Colonic mucosa (tissue), 4 donors: Measurements from ENCODE around the gene FHOD1. TPM values are rescaled to one million over a fixed set of nuclear protein-coding genes. Genes with fewer than 3 reads are reported as not detected.

ENCODE experiments used
- DNase-seq: peaks from one replicate; pipeline ENCODE4 v3.0.0-alpha.2; 2020
- H3K27ac ChIP-seq: fragments of 200-600 bp; one replicate; pipeline ENCODE4 v1.8.0; 2021
- H3K27me3 ChIP-seq: fragments of 200-600 bp; one replicate; pipeline ENCODE4 v1.8.0; 2021
- H3K36me3 ChIP-seq: fragments of 200-600 bp; one replicate; pipeline ENCODE4 v1.8.0; 2021
- H3K4me1 ChIP-seq: fragments of 200-600 bp; one replicate; pipeline ENCODE4 v1.8.0; 2021; ENCODE audit warnings: mild to moderate bottlenecking
- H3K4me3 ChIP-seq: fragments of 200-600 bp; one replicate; pipeline ENCODE4 v1.8.0; 2021
- H3K9ac ChIP-seq, 2 donors: one replicate each; pipeline ENCODE4 v1.7.0; 2013; ENCODE audit warnings: control low read depth in 2 of 2, low read depth in 2 of 2, low read length in 2 of 2
- H3K9me3 ChIP-seq: fragments of 200-600 bp; one replicate; pipeline ENCODE4 v1.8.0; 2021
- CTCF ChIP-seq: fragments of 200-600 bp; IDR thresholded peaks from one replicate; pipeline ENCODE4 v1.8.0; 2022; ENCODE audit warnings: antibody characterized with exemption, mild to moderate bottlenecking
- intact Hi-C: fragments of 100-400 bp; cut with DNase I; formaldehyde crosslinking; loops from one replicate; pipeline ENCODE4 v1.14.1; 2022
- total RNA-seq, 2 donors: library from RNA; stranded (reverse); fragmentation: NEBNext Ultra II Directional in 1 of 2; extraction: Animal tissue kit (Norgen Biotek cat#: 25700) in 1 of 2; gene quantifications; one replicate each; pipeline ENCODE4 v1.2.1, GENCODE V29; 2021
- donor health status: healthy.
- donor health status: DM: no; HTN: no; CAD: no.
- donor health status: DM: no; HTN: no; CAD: no.

The FHOD1 gene
- total RNA-seq, 2 donors from 2014 or later: 21.6 to 47.2 TPM

GRCh38 chr16:67257486-67258160, 10.3 kb upstream of the FHOD1 start:
- no peak for DNase-seq
- Histone ChIP-seq H3K9me3 (no peaks in the 10 kb centered on the region), H3K27ac (no peak overlapping the region), H3K36me3 (no peaks in the 10 kb centered on the region), H3K4me1 (no peaks in the 10 kb centered on the region), H3K9ac (no peak overlapping the region), H3K27me3 (no peaks in the 10 kb centered on the region), H3K4me3 (no peak overlapping the region)
- intact Hi-C loops: no loop called here
- no peak for TF ChIP-seq CTCF

- Histone ChIP-seq H3K4me1 (no peaks in the 10 kb centered on the region), H3K9ac (no peak overlapping the region), H3K27me3 (no peaks in the 10 kb centered on the region), H3K9me3 (no peaks in the 10 kb centered on the region), H3K36me3 (no peaks in the 10 kb centered on the region), H3K27ac (no peak overlapping the region), H3K4me3 (no peak overlapping the region)
- intact Hi-C loops: no loop called here
- TF ChIP-seq CTCF: no peak
- no peak for DNase-seq
Observed at GRCh38 chr16:67256701-67257230, 9.5 kb upstream of the FHOD1 start.

GRCh38 chr16:67255553-67256221, 8.4 kb upstream of the FHOD1 start:
- Histone ChIP-seq H3K4me1 (no peaks in the 10 kb centered on the region), H3K9ac (no peak overlapping the region), H3K27me3 (no peaks in the 10 kb centered on the region), H3K27ac (no peak overlapping the region), H3K4me3 (no peak overlapping the region), H3K36me3 (no peaks in the 10 kb centered on the region), H3K9me3 (no peaks in the 10 kb centered on the region)
- intact Hi-C loops: no loop called here
- no peak for DNase-seq
- no peak for TF ChIP-seq CTCF

- DNase-seq: no peak
- no peaks in the 10 kb centered on the region for H3K36me3 ChIP-seq
- H3K4me3 ChIP-seq: no peak overlapping the region
- no peaks in the 10 kb centered on the region for H3K27me3 ChIP-seq
- H3K9ac ChIP-seq: no peak overlapping the region
- intact Hi-C loops: no loop called here
- H3K4me1 ChIP-seq: no peaks in the 10 kb centered on the region
- H3K27ac ChIP-seq: no peak overlapping the region
- H3K9me3 ChIP-seq: no peaks in the 10 kb centered on the region
- no peak for TF ChIP-seq CTCF
Observed at GRCh38 chr16:67254801-67255552, 7.7 kb upstream of the FHOD1 start.

GRCh38 chr16:67252609-67253497, 5.6 kb upstream of the FHOD1 start:
- DNase-seq: no peak

More at GRCh38 chr16:67252609-67253497, 5.6 kb upstream of the FHOD1 start:
- TF ChIP-seq CTCF: no peak
- no peak overlapping the region for H3K9ac ChIP-seq
- no peaks in the 10 kb centered on the region for H3K27me3 ChIP-seq
- intact Hi-C loops: no loop called here
- H3K4me1 ChIP-seq: peaks cover 7% of the 10 kb centered on the region
- H3K27ac ChIP-seq: no peak overlapping the region
- no peaks in the 10 kb centered on the region for H3K9me3 ChIP-seq
- H3K36me3 ChIP-seq: no peaks in the 10 kb centered on the region
- H3K4me3 ChIP-seq: no peak overlapping the region
